Measurements from ENCODE around the gene ARAP2. TPM values are rescaled to one million over a fixed set of nuclear protein-coding genes. Genes with fewer than 3 reads are reported as not detected.

The ARAP2 gene
- total RNA-seq, 1 donor from 2014 or later: 52.8 TPM

DNA sequence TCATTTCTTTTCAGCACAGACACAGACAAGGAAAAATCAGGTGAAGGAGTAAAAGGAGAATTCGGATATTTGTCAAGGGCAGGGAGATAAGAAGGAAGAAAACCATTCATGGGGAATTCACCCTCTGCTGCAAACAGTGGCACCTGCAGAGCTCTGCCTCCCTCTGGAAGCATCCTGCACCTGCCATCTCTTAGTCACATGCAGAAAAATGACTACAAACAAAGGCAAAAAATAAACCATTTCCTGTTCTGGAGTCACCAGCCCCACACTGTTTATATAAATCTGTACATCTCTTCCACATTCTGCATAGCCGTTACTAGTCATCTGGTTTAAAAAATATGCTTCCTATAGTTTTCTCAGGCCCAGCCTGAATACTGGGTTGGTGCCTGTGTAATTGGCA lies 205.3 kb downstream of the ARAP2 start:
- H3K36me3 ChIP-seq: no peaks in the 10 kb centered on the region
- H3K4me3 ChIP-seq: no peak overlapping the region
- DNase-seq (ENCODE audit: extremely low spot score in 2 of 2): no peak
- H3K27me3 ChIP-seq: no peaks in the 10 kb centered on the region
- H3K4me1 ChIP-seq: no peaks in the 10 kb centered on the region
- H3K9me3 ChIP-seq: no peaks in the 10 kb centered on the region
- intact Hi-C loops (cut with DNase I): no loop called here
- H3K27ac ChIP-seq: no peak overlapping the region
- TF ChIP-seq POLR2AphosphoS5 (IDR thresholded peaks at IDR 0.05; ENCODE audit: insufficient read depth in 1 of 2, low read depth in 1 of 2) (no peak), CTCF (IDR thresholded peaks at IDR 0.05) (no peak), POLR2A (IDR thresholded peaks at IDR 0.05) (no peak)

- Histone ChIP-seq H3K36me3 (no peaks in the 10 kb centered on the region), H3K4me3 (no peak overlapping the region), H3K4me1 (no peaks in the 10 kb centered on the region), H3K27me3 (no peaks in the 10 kb centered on the region), H3K9me3 (no peaks in the 10 kb centered on the region), H3K27ac (no peak overlapping the region)
- intact Hi-C loops (cut with DNase I): no loop called here
- no peak for DNase-seq (ENCODE audit: extremely low spot score in 2 of 2)
- TF ChIP-seq POLR2AphosphoS5 (IDR thresholded peaks at IDR 0.05; ENCODE audit: insufficient read depth in 1 of 2, low read depth in 1 of 2) (no peak), CTCF (IDR thresholded peaks at IDR 0.05) (no peak), POLR2A (IDR thresholded peaks at IDR 0.05) (no peak)
These were observed 205.8 kb downstream of the ARAP2 start for GRCh38 chr4:36038491-36038890.

GRCh38 chr4:36037127-36037526 lies 207.2 kb downstream of the ARAP2 start:
- Histone ChIP-seq H3K9me3 (no peaks in the 10 kb centered on the region), H3K27me3 (no peaks in the 10 kb centered on the region), H3K27ac (no peak overlapping the region), H3K4me3 (no peak overlapping the region), H3K4me1 (no peaks in the 10 kb centered on the region), H3K36me3 (no peaks in the 10 kb centered on the region)
- DNase-seq (ENCODE audit: extremely low spot score in 2 of 2): no peak
- intact Hi-C loops (cut with DNase I): no loop called here
- no peak for TF ChIP-seq POLR2A (IDR thresholded peaks at IDR 0.05)
- no peak for TF ChIP-seq POLR2AphosphoS5 (IDR thresholded peaks at IDR 0.05; ENCODE audit: insufficient read depth in 1 of 2, low read depth in 1 of 2)
- TF ChIP-seq CTCF (IDR thresholded peaks at IDR 0.05): no peak

GRCh38 chr4:36029951-36030350 lies 214.4 kb downstream of the ARAP2 start:
- no peaks in the 10 kb centered on the region for H3K27me3 ChIP-seq
- intact Hi-C loops (cut with DNase I): no loop called here

DNA sequence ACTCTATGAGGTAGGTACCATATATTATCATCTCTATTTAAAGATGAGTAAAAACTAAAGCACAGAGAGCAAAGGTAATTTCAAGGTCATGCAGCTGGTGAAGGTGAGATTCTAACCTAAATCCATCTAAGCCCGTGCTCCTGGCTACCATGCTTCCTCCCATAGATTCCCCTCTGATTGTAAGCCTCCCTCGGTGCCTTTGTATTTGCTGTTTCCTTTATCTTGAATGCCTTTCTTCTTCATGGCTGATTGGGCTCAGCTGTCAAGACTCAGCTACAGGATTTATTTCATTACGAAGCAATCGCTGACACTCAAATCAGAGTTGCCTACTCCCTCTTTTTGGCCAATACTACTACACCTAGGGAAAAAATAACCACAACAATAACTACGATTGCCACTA lies 217.1 kb downstream of the ARAP2 start:
- no peaks in the 10 kb centered on the region for H3K9me3 ChIP-seq
- TF ChIP-seq POLR2A (IDR thresholded peaks at IDR 0.05): no peak
- no peak for TF ChIP-seq POLR2AphosphoS5 (IDR thresholded peaks at IDR 0.05; ENCODE audit: insufficient read depth in 1 of 2, low read depth in 1 of 2)
- TF ChIP-seq CTCF (IDR thresholded peaks at IDR 0.05): no peak
- no peak for DNase-seq (ENCODE audit: extremely low spot score in 2 of 2)
- H3K4me3 ChIP-seq: no peak overlapping the region
- intact Hi-C loops (cut with DNase I): no loop called here
- H3K27me3 ChIP-seq: no peaks in the 10 kb centered on the region
- H3K4me1 ChIP-seq: no peaks in the 10 kb centered on the region
- H3K36me3 ChIP-seq: no peaks in the 10 kb centered on the region
- no peak overlapping the region for H3K27ac ChIP-seq

More at GRCh38 chr4:36029951-36030350, 214.4 kb downstream of the ARAP2 start:
- no peaks in the 10 kb centered on the region for H3K9me3 ChIP-seq
- TF ChIP-seq POLR2A (IDR thresholded peaks at IDR 0.05) (no peak), POLR2AphosphoS5 (IDR thresholded peaks at IDR 0.05; ENCODE audit: insufficient read depth in 1 of 2, low read depth in 1 of 2) (no peak), CTCF (IDR thresholded peaks at IDR 0.05) (no peak)
- H3K36me3 ChIP-seq: no peaks in the 10 kb centered on the region
- H3K27ac ChIP-seq: no peak overlapping the region
- H3K4me1 ChIP-seq: no peaks in the 10 kb centered on the region
- DNase-seq (ENCODE audit: extremely low spot score in 2 of 2): no peak
- no peak overlapping the region for H3K4me3 ChIP-seq
